Suppressor macrophage (primary cell): ENCODE measurements around the gene NPLOC4.

Experiments
- DNase-seq, 4 experiments: peaks; one replicate each; pipeline ENCODE4 v3.0.0-alpha.2; 2020 to 2022

NPLOC4 gene

DNA sequence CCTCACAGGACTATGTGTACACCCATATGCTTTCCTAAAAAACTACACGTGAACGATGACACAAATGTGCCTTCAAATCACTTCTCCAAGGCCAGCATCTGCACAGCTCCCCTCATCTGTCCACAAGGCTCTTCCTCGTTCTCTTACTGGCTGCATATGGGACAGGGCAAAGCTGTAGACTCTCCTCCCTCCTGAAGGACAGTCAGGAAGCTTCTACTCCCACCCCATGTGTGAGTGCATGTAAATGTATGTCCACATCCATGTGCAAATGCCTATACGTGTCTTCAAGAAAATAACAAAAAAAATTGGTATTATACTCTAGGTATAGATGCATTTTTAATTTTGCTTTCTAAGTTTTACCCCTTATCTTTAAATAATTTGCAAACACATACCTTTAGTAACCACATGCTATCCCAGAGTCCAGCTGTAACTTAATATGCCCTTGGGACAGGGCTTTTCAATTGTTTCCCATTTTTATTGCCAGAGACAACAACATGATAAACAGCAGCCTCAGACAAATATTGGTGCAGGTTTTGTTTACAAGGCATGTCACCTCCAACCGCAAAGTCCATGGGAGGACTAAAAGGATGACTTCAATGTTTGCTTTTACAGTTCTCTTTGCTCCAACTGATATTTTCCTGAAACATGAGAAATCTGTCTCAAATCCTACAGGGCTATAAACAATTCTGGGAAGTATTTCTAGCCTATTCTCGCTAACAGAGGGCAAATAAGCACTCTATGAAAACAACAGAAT, 53.1 kb downstream of the NPLOC4 start:
- no peak for DNase-seq

DNA sequence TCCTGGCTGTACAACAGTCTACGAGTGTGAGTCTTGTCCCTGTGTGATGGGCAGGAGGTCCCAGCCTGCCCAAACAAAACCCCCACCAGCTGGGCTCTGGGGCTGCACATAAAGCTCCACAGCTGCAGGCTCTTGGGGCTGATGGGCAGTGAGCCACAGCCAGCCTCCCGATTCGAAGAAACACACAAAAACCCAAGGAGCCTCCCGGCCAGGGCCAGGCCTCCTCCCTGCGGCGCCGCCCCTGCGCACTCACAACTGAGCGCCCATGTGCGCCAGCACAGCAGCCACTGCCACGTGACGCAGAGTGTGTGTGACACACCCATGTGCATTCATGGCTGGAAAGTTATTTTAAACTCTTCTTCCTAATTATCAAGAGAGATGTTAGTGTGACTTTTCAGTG, 54.2 kb downstream of the NPLOC4 start:
- DNase-seq, result no peak

- DNase-seq, result no peak
Observed at GRCh38 chr17:81582341-81582740, 54.6 kb downstream of the NPLOC4 start.

- DNase-seq, result no peak
Observed at GRCh38 chr17:81581758-81582157, 55.2 kb downstream of the NPLOC4 start.

- no peak for DNase-seq
Observed at GRCh38 chr17:81580481-81580880, 56.4 kb downstream of the NPLOC4 start.

GRCh38 chr17:81579821-81580321, 57.0 kb downstream of the NPLOC4 start:
- DNase-seq, result no peak

GRCh38 chr17:81579298-81579697, 57.6 kb downstream of the NPLOC4 start:
- DNase-seq, result no peak

DNA sequence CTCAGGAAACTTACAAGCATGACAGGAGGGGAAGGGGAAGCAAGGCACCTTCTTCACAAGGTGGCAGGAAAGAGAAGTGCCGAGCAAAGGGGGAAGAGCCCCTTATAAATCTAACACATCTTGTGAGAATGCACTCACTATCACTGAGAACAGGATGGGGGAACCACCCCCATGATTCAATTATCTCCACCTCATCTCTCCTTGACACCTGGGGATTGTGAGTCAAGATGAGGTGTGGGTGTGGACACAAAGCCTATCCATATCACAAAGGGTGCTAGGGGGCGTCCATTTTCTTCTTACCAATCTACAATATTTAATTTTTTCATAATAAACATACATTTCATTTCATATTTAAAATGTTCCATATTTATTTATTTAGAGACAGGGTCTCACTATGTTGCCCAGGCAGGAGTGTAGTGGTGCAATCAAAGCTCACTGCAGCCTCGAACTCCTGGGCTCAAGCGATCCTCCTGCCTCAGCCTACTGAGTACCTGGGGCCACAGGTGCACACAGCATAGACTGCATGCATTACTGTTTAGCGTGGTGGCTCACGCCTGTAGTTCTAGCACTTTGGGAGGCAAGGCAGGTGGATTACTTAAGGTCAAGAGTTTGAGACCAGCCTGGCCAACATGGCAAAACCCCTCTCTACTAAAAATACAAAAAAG, 58.2 kb downstream of the NPLOC4 start:
- no peak for DNase-seq

DNA sequence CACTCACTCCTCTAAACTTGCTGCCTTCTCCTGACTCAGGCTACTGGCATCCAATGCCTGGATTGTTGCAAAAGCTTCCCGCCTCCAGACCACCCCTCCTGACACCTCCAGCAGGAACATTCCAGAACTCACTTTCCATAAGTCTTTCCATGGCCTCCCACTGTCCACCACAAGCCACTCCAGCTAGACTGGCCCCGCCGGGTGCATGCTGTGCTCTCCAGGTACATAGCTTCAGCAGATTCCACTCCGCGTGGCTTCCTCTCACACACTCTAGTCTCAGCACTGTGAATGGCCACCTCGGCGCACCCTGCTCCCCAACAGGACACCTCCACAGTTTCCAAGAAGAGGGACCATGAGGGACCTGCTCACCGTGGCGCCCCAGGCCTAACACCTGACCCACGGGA, 58.9 kb downstream of the NPLOC4 start:
- no peak for DNase-seq

GRCh38 chr17:81577278-81578000, 59.5 kb downstream of the NPLOC4 start:
- DNase-seq, result peak; percentile 64 to 78 (median 74)

- DNase-seq, result no peak
Observed at GRCh38 chr17:81576621-81577277, 60.2 kb downstream of the NPLOC4 start.

DNA sequence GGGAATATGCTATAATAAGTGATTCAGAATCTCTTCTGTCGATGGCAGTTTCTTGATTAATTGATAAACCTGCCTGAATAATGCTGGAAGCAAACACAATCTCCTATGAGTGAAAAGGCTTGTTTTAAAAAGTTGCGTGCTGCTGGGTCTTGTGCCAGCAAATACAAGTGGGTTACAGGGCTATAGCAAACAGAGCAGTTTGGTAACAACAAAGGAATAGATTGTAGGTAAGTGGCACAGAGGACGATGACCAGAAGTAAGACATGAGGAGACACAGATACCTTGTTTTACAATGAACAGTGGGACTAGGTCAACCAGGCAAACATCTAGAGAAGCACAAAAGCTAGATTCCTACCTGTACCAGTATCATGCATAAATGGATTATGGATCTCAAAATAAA, 61.1 kb downstream of the NPLOC4 start:
- DNase-seq, result no peak

DNA sequence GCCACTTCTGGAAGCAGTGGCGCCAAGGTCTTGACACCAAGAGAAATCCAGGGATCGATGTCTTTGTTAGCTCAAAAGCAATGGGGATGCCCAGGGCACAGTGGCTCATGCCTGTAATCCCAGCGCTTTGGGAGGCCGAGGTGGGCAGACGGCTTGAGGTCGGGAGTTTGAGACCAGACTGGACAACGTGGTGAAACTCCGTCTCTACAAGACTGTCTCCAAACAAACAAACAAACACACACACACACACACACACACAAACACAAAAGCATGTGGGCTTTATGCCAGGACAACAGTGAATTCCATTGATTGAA, 62.3 kb downstream of the NPLOC4 start:
- DNase-seq, result no peak

GRCh38 chr17:81573794-81574642, 62.9 kb downstream of the NPLOC4 start:
- no peak for DNase-seq

DNA sequence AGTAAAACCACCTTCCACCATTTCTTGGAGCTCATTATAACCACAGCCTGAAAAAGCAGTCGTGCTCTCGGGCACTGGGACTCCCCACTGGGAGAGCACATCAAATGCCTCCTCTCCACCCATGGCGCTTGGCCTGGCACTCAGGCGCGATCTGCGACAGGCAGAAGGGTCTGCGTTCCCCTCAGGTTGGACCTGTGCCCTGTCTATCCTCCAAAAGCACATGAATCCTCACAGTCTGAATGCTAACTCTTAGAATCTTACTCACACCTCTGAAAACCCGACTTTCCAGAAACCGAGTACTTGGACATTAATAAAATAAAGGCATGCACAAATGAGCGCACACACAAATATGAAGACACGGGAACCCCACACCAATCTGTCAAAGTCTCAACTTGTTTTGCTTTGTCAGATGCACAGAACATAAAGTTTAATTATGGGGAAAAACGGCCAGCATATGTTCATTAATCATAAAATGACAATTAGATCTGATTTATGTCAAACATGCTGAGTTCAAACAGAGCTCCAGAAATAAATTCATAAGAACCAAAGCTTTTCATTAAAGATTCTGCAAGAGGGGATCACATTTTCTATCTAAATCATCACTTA, 64.2 kb downstream of the NPLOC4 start:
- DNase-seq, result no peak

- no peak for DNase-seq
Observed at GRCh38 chr17:81570964-81571363, 65.9 kb downstream of the NPLOC4 start.

DNA sequence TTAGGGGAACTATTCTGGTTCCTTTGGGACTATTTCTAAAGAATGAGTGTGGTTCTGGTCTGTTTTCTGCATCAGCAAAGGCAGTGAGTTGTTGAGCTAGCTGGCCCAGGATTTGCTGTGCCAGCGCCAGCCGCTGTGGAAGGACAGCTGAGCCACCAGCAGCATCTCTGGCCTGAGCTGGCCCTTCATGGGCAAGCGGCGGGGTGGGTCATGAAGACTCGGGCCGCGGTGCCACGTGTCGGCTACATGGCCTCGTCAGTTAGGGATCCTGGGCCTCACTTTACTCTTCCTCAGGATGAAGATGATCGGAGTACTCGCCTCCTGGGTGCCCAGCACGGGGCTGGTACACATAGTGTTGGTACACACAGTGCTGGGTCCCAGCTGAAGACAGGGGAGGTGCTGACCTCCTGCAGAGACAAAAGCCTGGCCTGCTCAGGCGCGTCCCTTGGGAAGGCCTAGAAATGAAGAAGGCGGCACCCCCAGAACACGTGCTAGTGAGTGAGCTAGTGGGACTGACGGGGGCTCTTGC, 66.9 kb downstream of the NPLOC4 start:
- DNase-seq, result no peak

GRCh38 chr17:81568416-81568815, 68.5 kb downstream of the NPLOC4 start:
- no peak for DNase-seq

- no peak for DNase-seq
Observed at GRCh38 chr17:81567191-81567590, 69.7 kb downstream of the NPLOC4 start.

- DNase-seq, result peak; percentile 42 to 57 (median 54)
Observed at GRCh38 chr17:81566461-81567126, 70.3 kb downstream of the NPLOC4 start.

GRCh38 chr17:81565231-81565630, 71.7 kb downstream of the NPLOC4 start:
- DNase-seq, result no peak
